Measurements from ENCODE around the gene DDX47. TPM values are rescaled to one million over a fixed set of nuclear protein-coding genes. Genes with fewer than 3 reads are reported as not detected.
"Not testable (repeated sequence)": the region's sequence is repeated elsewhere in the genome, so short reads cannot be mapped to it uniquely, and the experiment has no call there.

The DDX47 gene
- total and polyA plus RNA-seq, 10 donors, result 34.0 to 58.1 (median 42.0) TPM

DNA sequence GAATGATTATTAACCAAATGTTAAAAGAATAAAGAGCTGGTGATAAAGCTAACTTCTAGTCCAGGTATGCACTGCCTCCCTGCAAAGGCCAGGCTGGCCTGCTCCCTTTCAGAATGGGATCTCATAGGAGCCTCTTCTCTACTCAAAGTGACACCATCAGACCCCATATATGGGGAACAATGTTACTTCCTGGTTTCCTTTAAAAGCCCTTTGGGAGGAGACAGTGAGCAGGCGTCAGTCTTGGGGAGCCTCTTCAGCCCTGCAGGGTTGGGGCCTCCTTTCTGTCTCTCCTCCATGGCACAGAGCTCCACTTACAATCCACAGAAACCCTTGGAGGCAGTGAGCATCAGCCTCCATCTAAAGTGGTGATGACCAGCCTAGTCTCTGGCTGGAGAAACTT, 60.9 kb downstream of the DDX47 start:
- TF ChIP-seq POLR2AphosphoS5 (IDR thresholded peaks at IDR 0.05), result no peak
- TF ChIP-seq, protein P1, sequence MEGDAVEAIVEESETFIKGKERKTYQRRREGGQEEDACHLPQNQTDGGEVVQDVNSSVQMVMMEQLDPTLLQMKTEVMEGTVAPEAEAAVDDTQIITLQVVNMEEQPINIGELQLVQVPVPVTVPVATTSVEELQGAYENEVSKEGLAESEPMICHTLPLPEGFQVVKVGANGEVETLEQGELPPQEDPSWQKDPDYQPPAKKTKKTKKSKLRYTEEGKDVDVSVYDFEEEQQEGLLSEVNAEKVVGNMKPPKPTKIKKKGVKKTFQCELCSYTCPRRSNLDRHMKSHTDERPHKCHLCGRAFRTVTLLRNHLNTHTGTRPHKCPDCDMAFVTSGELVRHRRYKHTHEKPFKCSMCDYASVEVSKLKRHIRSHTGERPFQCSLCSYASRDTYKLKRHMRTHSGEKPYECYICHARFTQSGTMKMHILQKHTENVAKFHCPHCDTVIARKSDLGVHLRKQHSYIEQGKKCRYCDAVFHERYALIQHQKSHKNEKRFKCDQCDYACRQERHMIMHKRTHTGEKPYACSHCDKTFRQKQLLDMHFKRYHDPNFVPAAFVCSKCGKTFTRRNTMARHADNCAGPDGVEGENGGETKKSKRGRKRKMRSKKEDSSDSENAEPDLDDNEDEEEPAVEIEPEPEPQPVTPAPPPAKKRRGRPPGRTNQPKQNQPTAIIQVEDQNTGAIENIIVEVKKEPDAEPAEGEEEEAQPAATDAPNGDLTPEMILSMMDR (IDR thresholded peaks at IDR 0.05 in 8 of 11, conservative IDR thresholded peaks at IDR 0.05 in 3 of 11), result no peak
- TF ChIP-seq POLR2A (IDR thresholded peaks at IDR 0.05), result no peak
- no peak for DNase-seq
- Histone ChIP-seq H3K4me1 (peaks cover 0 to 3% (median 0%) of the 10 kb centered on the region in 6 donors), H3K4me3 (no peak overlapping the region), H3K27ac (no peak overlapping the region), H3K27me3 (replicated peaks in 1 of 7) (no peaks in the 10 kb centered on the region), H3K36me3 (no peaks in the 10 kb centered on the region), H3K9me3 (no peaks in the 10 kb centered on the region)
- 52 to 83% (median 63%) methylated on average over 1 of the region's 1 CpG for WGBS, 5 donors
- intact Hi-C loops (cut with DNase I; ENCODE audit: low total_unique reads), result no loop called here

DNA sequence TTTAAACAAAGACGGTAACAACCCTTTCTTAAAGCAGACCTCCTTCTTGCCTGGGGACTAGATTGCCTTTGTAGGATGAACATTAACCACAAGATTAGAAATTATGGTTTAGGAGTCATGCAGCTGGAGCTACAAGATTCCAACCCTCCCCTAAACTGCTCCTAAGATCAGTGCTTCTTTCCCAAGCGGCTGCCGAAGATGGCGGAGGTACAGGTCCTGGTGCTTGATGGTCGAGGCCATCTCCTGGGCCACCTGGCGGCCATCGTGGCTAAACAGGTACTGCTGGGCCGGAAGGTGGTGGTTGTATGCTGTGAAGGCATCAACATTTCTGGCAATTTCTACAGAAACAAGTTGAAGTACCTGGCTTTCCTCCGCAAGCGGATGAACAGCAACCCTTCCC, 62.2 kb downstream of the DDX47 start:
- DNase-seq; intact Hi-C loops (cut with DNase I; ENCODE audit: low total_unique reads); H3K36me3 ChIP-seq; H3K9me3 ChIP-seq; H3K27ac ChIP-seq; H3K27me3 ChIP-seq (replicated peaks in 1 of 7); H3K4me3 ChIP-seq; H3K4me1 ChIP-seq: not testable (repeated sequence)
- WGBS, 5 donors, result 93 to 99% (median 97%) methylated on average over 8 to 10 of the region's 10 CpGs

DNA sequence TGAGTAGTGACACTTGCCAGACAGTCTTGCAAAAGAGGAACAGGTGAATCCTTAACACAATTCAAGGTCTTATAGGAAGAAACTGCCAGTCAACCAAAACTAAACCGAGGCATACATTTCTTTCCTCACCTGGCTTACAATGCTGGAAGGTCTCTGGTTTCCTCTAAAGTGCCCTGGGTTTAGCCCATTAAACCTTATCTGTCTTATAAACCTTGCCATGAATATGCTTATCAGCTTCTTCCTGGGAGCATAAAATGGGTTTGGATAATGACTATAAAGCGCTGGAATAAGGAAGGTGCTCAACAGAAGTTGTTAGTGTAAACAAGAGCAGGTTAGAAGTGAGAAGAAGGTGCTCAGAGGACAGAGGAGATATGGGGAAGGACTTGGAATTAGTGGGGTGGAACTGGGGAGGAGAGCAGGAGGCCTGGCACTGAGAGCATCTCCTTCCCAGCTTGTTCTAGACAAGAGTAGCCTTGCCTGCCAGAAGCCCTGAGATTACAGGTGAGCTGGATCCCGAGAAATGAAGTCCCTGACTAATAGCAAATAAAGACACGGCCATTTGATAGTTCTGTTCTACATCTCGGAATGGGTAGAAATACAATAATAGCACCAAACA, 64.1 kb downstream of the DDX47 start:
- no peak overlapping the region for H3K4me3 ChIP-seq
- 82 to 92% (median 85%) methylated on average over 5 of the region's 5 CpGs for WGBS, 5 donors
- TF ChIP-seq, protein P1 (IDR thresholded peaks at IDR 0.05 in 8 of 11, conservative IDR thresholded peaks at IDR 0.05 in 3 of 11), result no peak
- no peak for TF ChIP-seq POLR2A (IDR thresholded peaks at IDR 0.05)
- TF ChIP-seq POLR2AphosphoS5 (IDR thresholded peaks at IDR 0.05), result no peak
- intact Hi-C loops (cut with DNase I; ENCODE audit: low total_unique reads), result no loop called here
- H3K36me3 ChIP-seq, result no peaks in the 10 kb centered on the region
- H3K27me3 ChIP-seq (replicated peaks in 1 of 7), result no peaks in the 10 kb centered on the region
- no peaks in the 10 kb centered on the region for H3K9me3 ChIP-seq
- no peak overlapping the region for H3K27ac ChIP-seq
- DNase-seq, result no peak
- H3K4me1 ChIP-seq, result peaks cover 0 to 1% (median 0%) of the 10 kb centered on the region in 6 donors

DNA sequence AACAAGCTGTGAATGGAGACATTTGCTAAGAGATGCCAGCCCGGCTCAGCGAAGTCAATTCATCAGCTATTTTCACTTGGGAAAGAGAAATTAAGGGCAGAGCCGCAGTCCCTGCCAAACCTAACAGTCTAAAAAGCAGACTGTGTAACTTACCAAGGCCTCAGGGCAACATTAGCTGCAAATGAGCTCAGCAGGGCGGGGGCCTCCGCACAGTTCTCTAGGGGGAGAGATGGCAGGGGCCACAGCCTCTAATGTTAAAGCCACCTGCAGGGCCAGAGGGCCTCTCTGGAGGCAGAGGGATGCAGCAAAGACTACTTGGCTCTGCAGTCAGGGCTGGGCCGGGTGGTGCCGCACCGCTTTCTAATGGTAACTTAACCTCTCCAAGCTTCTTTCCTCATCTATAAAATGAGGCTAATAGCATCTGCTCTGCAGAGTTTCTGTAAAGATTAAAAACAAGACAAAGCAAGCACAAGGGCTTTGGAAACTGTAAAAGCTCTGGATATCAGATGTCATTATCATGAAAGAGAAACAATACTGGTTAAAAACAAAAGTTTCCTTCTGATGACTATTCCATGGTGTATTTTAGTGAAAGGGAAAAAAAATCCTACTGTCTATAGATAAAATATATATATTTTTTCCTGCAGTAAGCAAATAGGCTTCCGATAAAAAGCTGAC, 64.8 kb downstream of the DDX47 start:
- DNase-seq, result no peak
- no peak overlapping the region for H3K27ac ChIP-seq
- H3K27me3 ChIP-seq (replicated peaks in 1 of 7), result no peaks in the 10 kb centered on the region
- H3K4me3 ChIP-seq, result no peak overlapping the region
- no peaks in the 10 kb centered on the region for H3K36me3 ChIP-seq
- no peaks in the 10 kb centered on the region for H3K4me1 ChIP-seq
- 90 to 96% (median 92%) methylated on average over 9 of the region's 9 CpGs for WGBS, 5 donors
- intact Hi-C loops (cut with DNase I; ENCODE audit: low total_unique reads), result no loop called here
- no peaks in the 10 kb centered on the region for H3K9me3 ChIP-seq
- TF ChIP-seq POLR2AphosphoS5 (IDR thresholded peaks at IDR 0.05) (no peak), POLR2A (IDR thresholded peaks at IDR 0.05) (no peak)
- TF ChIP-seq, protein P1 (IDR thresholded peaks at IDR 0.05 in 8 of 11, conservative IDR thresholded peaks at IDR 0.05 in 3 of 11), result no peak

Small RNA genes within 50 kb of the gene (microRNA-seq; reads per million reads assigned to microRNA genes)
- 0 reads per million in 3 donors for gene MIR613

Small RNA genes within 50 kb of the gene (small RNA-seq; reads per million reads assigned to genes)
- gene AC007215.1, result 0 reads per million in 4 donors
- gene MIR613, result 0 reads per million in 4 donors

Other genes with a start within 250 kb of the DDX47 start
- 10 to 100 TPM; 28.6 to 76.0 (median 60.7) TPM for gene CREBL2, start 201.5 kb upstream of the DDX47 start, total RNA-seq
- 10 to 100 TPM; 14.3 to 28.3 (median 21.6) TPM for gene CREBL2, start 201.5 kb upstream of the DDX47 start, polyA plus RNA-seq
- 1 to 10 TPM in 5 of 7 donors, under 1 TPM in 1, not detected in 1; 0.80 to 5.5 (median 1.9) TPM for gene GPR19, start 117.2 kb upstream of the DDX47 start, total RNA-seq
- gene GPR19, start 117.2 kb upstream of the DDX47 start, polyA plus RNA-seq, result under 1 TPM; 0.35 to 0.74 (median 0.61) TPM
- 10 to 100 TPM; 72.3 to 95.2 (median 79.3) TPM for gene CDKN1B, start 96.0 kb upstream of the DDX47 start, total RNA-seq
- gene CDKN1B, start 96.0 kb upstream of the DDX47 start, polyA plus RNA-seq, result 10 to 100 TPM; 34.9 to 49.3 (median 46.4) TPM
- 10 to 100 TPM in 6 of 7 donors, 1 to 10 TPM in 1; 6.1 to 79.5 (median 16.0) TPM for gene APOLD1, start 27.7 kb upstream of the DDX47 start, total RNA-seq
- 1 to 10 TPM; 1.3 to 4.5 (median 2.5) TPM for gene APOLD1, start 27.7 kb upstream of the DDX47 start, polyA plus RNA-seq
- gene GPRC5A, start 78.2 kb downstream of the DDX47 start, total RNA-seq, result 1 to 10 TPM in 3 of 7 donors, under 1 TPM in 4; 0.09 to 3.0 (median 0.69) TPM
- under 1 TPM; 0.09 to 0.18 (median 0.13) TPM for gene GPRC5A, start 78.2 kb downstream of the DDX47 start, polyA plus RNA-seq
- 1 to 10 TPM in 1 of 7 donors, under 1 TPM in 3, not detected in 3; 0.40 to 1.4 (median 0.48) TPM for gene GPRC5D, start 138.8 kb downstream of the DDX47 start, total RNA-seq
- under 1 TPM in 1 of 3 donors, not detected in 2; 0.23 TPM for gene GPRC5D, start 138.8 kb downstream of the DDX47 start, polyA plus RNA-seq
- gene HEBP1, start 186.9 kb downstream of the DDX47 start, total RNA-seq, result 10 to 100 TPM; 44.4 to 77.2 (median 60.7) TPM
- gene HEBP1, start 186.9 kb downstream of the DDX47 start, polyA plus RNA-seq, result 10 to 100 TPM; 25.1 to 79.4 (median 54.6) TPM
- gene FAM234B, start 231.0 kb downstream of the DDX47 start, total RNA-seq, result 1 to 10 TPM; 4.2 to 8.2 (median 7.3) TPM
- 1 to 10 TPM in 2 of 3 donors, under 1 TPM in 1; 0.59 to 1.2 (median 1.0) TPM for gene FAM234B, start 231.0 kb downstream of the DDX47 start, polyA plus RNA-seq